Esophagus squamous epithelium (tissue), 4 donors: Measurements from ENCODE around the gene CUEDC1.

Experiments
- POLR2A ChIP-seq, 4 donors: fragments of 450-650 bp; IDR thresholded peaks; one replicate each; pipeline ENCODE4 v1.6.1; 2017; ENCODE audit warnings: antibody characterized with exemption in 4 of 4, mild to moderate bottlenecking in 4 of 4, moderate library complexity in 3 of 4
- TF ChIP-seq, protein P1 (sequence below), 6 experiments: fragments of 450-650 bp in 4 of 6; fragments of 200-600 bp in 2 of 6; sonication (generic) in 2 of 6; IDR thresholded peaks; one replicate each; pipeline ENCODE4 v1.5.1; 2016 to 2019; ENCODE audit warnings: antibody characterized with exemption in 6 of 6, mild to moderate bottlenecking in 4 of 6, moderate library complexity in 4 of 6

DNA sequence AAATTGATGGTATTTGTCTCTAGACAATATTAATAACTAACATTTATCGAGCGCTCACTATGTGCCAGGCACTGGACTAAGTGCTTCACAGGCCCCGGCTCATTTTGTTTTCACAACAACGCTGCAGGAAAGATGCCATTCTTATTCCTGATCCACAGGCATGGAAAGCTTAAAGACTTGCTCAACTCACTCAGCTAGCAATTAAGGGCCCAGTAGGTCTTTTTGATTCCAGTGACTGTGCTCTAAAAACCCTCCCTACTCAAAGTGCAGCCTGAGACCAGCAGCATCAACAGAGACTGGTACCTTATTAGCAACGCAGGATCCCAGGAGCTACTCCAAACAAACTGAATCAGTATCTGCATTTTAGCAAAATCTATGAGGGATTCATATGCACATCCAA lies 35.3 kb downstream of the CUEDC1 start:
- TF ChIP-seq, protein P1, sequence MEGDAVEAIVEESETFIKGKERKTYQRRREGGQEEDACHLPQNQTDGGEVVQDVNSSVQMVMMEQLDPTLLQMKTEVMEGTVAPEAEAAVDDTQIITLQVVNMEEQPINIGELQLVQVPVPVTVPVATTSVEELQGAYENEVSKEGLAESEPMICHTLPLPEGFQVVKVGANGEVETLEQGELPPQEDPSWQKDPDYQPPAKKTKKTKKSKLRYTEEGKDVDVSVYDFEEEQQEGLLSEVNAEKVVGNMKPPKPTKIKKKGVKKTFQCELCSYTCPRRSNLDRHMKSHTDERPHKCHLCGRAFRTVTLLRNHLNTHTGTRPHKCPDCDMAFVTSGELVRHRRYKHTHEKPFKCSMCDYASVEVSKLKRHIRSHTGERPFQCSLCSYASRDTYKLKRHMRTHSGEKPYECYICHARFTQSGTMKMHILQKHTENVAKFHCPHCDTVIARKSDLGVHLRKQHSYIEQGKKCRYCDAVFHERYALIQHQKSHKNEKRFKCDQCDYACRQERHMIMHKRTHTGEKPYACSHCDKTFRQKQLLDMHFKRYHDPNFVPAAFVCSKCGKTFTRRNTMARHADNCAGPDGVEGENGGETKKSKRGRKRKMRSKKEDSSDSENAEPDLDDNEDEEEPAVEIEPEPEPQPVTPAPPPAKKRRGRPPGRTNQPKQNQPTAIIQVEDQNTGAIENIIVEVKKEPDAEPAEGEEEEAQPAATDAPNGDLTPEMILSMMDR (IDR thresholded peaks at IDR 0.05): no peak
- TF ChIP-seq POLR2A (IDR thresholded peaks at IDR 0.05): no peak
